Measurements from ENCODE around the gene SESN3.
"Not testable (repeated sequence)": the region's sequence is repeated elsewhere in the genome, so short reads cannot be mapped to it uniquely, and the experiment has no call there.

SESN3 gene

DNA sequence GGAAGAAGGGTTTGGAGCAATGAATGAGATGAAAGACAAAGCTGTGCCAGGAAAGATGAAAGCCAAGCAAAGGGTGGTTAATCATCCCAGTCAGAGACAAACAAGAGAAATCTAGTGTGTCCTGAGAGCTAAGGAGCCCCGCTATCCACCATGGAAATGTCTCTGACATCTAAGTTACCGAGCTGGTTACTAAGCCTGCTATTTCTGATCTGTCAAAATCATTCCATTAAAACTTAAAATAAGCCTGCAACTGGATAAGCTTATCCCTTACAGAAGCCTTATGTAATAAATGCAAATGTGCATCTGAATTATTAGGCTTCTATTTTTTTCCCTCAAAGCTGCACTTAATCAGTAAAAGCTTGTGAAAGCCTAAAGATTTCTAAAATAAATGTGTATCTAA, 22.1 kb upstream of the SESN3 start:
- H3K27me3 ChIP-seq (ENCODE audit: insufficient read depth, poor library complexity, severe bottlenecking), result no peaks in the 10 kb centered on the region
- no peak overlapping the region for H3K27ac ChIP-seq (replicated peaks)
- no peak overlapping the region for H3K4me3 ChIP-seq (replicated peaks; ENCODE audit: insufficient read depth, low read length)
- TF ChIP-seq SPI1 (IDR thresholded peaks at IDR 0.05; ENCODE audit: borderline replicate concordance, low read depth) (no peak), GABPA (IDR thresholded peaks at IDR 0.05; ENCODE audit: low read depth) (no peak), POLR2AphosphoS5 (IDR thresholded peaks at IDR 0.05; ENCODE audit: low read depth) (no peak)
- TF ChIP-seq, protein P1, sequence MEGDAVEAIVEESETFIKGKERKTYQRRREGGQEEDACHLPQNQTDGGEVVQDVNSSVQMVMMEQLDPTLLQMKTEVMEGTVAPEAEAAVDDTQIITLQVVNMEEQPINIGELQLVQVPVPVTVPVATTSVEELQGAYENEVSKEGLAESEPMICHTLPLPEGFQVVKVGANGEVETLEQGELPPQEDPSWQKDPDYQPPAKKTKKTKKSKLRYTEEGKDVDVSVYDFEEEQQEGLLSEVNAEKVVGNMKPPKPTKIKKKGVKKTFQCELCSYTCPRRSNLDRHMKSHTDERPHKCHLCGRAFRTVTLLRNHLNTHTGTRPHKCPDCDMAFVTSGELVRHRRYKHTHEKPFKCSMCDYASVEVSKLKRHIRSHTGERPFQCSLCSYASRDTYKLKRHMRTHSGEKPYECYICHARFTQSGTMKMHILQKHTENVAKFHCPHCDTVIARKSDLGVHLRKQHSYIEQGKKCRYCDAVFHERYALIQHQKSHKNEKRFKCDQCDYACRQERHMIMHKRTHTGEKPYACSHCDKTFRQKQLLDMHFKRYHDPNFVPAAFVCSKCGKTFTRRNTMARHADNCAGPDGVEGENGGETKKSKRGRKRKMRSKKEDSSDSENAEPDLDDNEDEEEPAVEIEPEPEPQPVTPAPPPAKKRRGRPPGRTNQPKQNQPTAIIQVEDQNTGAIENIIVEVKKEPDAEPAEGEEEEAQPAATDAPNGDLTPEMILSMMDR (IDR thresholded peaks at IDR 0.05; ENCODE audit: insufficient read depth, low read length), result no peak
- TF ChIP-seq, protein P2, sequence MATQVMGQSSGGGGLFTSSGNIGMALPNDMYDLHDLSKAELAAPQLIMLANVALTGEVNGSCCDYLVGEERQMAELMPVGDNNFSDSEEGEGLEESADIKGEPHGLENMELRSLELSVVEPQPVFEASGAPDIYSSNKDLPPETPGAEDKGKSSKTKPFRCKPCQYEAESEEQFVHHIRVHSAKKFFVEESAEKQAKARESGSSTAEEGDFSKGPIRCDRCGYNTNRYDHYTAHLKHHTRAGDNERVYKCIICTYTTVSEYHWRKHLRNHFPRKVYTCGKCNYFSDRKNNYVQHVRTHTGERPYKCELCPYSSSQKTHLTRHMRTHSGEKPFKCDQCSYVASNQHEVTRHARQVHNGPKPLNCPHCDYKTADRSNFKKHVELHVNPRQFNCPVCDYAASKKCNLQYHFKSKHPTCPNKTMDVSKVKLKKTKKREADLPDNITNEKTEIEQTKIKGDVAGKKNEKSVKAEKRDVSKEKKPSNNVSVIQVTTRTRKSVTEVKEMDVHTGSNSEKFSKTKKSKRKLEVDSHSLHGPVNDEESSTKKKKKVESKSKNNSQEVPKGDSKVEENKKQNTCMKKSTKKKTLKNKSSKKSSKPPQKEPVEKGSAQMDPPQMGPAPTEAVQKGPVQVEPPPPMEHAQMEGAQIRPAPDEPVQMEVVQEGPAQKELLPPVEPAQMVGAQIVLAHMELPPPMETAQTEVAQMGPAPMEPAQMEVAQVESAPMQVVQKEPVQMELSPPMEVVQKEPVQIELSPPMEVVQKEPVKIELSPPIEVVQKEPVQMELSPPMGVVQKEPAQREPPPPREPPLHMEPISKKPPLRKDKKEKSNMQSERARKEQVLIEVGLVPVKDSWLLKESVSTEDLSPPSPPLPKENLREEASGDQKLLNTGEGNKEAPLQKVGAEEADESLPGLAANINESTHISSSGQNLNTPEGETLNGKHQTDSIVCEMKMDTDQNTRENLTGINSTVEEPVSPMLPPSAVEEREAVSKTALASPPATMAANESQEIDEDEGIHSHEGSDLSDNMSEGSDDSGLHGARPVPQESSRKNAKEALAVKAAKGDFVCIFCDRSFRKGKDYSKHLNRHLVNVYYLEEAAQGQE (IDR thresholded peaks at IDR 0.05; ENCODE audit: insufficient replicate concordance, low read depth), result no peak
- DNase-seq (ENCODE audit: low read depth in 1 of 2, low spot score in 1 of 2), result no peak

DNA sequence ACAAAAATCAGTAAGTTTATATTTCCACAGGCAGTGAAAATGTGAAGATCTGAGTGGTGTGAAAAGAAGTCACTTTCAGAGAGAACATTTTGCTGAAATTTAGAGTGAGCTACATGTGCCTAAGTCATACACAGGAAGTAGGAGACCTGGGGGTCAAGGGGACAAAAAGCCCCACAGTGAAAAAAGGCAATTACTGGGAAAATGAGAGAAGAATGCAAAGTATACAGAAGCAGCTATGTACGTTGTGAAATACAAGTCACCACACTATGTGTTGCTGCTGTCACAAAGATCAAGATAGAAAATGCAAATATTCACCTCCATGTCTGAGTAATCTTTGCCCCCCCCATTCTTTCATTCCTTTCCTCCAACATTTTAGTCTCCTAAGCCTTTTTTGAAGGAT, 21.6 kb upstream of the SESN3 start:
- Histone ChIP-seq H3K4me3 (replicated peaks; ENCODE audit: insufficient read depth, low read length) (no peak overlapping the region), H3K27ac (replicated peaks) (no peak overlapping the region), H3K27me3 (ENCODE audit: insufficient read depth, poor library complexity, severe bottlenecking) (no peaks in the 10 kb centered on the region)
- TF ChIP-seq SPI1 (IDR thresholded peaks at IDR 0.05; ENCODE audit: borderline replicate concordance, low read depth), result no peak
- TF ChIP-seq, protein P2 (IDR thresholded peaks at IDR 0.05; ENCODE audit: insufficient replicate concordance, low read depth), result no peak
- no peak for TF ChIP-seq POLR2AphosphoS5 (IDR thresholded peaks at IDR 0.05; ENCODE audit: low read depth)
- TF ChIP-seq, protein P1 (IDR thresholded peaks at IDR 0.05; ENCODE audit: insufficient read depth, low read length), result no peak
- no peak for TF ChIP-seq GABPA (IDR thresholded peaks at IDR 0.05; ENCODE audit: low read depth)
- no peak for DNase-seq (ENCODE audit: low read depth in 1 of 2, low spot score in 1 of 2)

DNA sequence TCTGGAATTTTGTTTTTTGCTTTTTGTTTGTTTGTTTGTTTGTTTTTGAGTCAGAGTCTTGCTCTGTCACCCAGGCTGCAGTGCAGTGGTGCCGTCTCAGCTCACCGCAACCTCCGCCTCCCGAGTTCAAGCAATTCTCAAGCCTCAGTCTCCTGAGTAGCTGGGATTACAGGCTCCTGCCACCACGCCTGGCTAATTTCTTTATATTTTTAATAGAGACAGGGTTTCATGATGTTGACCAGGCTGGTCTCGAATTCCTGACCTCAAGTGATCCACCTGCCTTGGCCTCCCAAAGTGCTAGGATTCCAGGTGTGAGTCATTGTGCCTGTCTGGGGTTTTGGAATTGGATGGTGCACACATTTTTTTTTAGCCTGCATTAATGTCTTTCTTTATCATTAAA, 20.9 kb upstream of the SESN3 start:
- not testable (repeated sequence) for H3K4me3 ChIP-seq (replicated peaks; ENCODE audit: insufficient read depth, low read length); H3K27me3 ChIP-seq (ENCODE audit: insufficient read depth, poor library complexity, severe bottlenecking); H3K27ac ChIP-seq (replicated peaks); DNase-seq (ENCODE audit: low read depth in 1 of 2, low spot score in 1 of 2)

DNA sequence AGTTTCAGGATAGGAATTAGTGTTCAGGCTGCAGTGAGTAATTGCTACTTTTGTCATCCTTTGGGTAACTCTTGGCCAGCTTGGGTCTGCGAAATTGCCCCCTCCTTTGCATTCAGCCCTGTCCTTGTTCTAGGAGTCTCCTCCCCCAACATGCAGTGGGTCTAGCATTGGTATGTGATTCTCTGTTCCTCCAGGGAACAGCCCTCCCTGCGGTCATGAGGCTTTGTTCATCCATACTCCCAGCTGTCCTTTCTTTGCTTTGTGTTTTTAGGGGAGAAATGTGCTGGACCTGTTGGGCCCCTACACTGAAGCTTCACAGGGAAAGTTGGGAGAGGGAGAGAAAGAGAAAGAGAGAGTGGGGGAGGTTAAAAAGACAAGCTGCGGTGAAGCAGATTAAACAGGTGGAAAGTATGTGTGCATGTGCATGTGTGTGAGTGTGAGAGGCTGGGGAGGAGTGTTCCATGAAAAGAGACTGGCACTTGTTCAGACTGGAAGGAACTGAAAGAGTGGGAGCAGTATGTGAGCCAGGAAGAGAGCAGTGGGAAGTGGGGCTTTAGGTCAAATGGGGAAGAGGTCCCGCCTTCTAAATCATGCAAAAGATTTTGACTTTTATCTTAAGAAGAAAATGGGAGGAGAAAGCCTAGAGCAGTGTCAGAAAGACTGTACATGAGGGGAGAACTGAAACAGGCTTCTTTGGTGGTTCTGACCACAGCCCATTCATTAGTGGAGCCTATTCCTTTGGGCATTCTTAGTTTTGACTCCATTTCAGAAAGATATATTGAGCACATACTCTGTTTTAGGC, 17.9 kb upstream of the SESN3 start:
- TF ChIP-seq GABPA (IDR thresholded peaks at IDR 0.05; ENCODE audit: low read depth) (no peak), POLR2AphosphoS5 (IDR thresholded peaks at IDR 0.05; ENCODE audit: low read depth) (no peak)
- TF ChIP-seq, protein P1 (IDR thresholded peaks at IDR 0.05; ENCODE audit: insufficient read depth, low read length), result no peak
- no peak overlapping the region for H3K27ac ChIP-seq (replicated peaks)
- H3K27me3 ChIP-seq (ENCODE audit: insufficient read depth, poor library complexity, severe bottlenecking), result no peaks in the 10 kb centered on the region
- H3K4me3 ChIP-seq (replicated peaks; ENCODE audit: insufficient read depth, low read length), result no peak overlapping the region
- no peak for DNase-seq (ENCODE audit: low read depth in 1 of 2, low spot score in 1 of 2)

Data from HL-60 (cell line).